Skin epidermis (tissue), 12 donors: Measurements from ENCODE around the gene FGF12.

Source experiments
- H3K27ac ChIP-seq, 21 experiments: fragments of 200-600 bp; sonication (generic) in 11 of 21; one replicate each; pipeline ENCODE4 v1.5.0; 2020; ENCODE audit warnings: mild to moderate bottlenecking in 3 of 21, inconsistent platforms in 2 of 21, moderate library complexity in 2 of 21
- H3K4me3 ChIP-seq, 7 experiments: fragments of 200-600 bp; sonication (generic) in 2 of 7; one replicate each; pipeline ENCODE4 v1.5.0; 2020; ENCODE audit warnings: inconsistent platforms in 2 of 7, mild to moderate bottlenecking in 2 of 7, moderate library complexity in 1 of 7

Gene FGF12

GRCh38 chr3:192171213-192171612 is 556.1 kb downstream of the FGF12 start:
- no peak overlapping the region for H3K27ac ChIP-seq

GRCh38 chr3:192170659-192171058 is 556.7 kb downstream of the FGF12 start:
- Histone ChIP-seq H3K4me3 (no peak overlapping the region), H3K27ac (no peak overlapping the region)

More at GRCh38 chr3:192171213-192171612, 556.1 kb downstream of the FGF12 start:
- no peak overlapping the region for H3K4me3 ChIP-seq

- Histone ChIP-seq H3K4me3 (no peak overlapping the region), H3K27ac (no peak overlapping the region)
Observed at GRCh38 chr3:192170031-192170430, 557.3 kb downstream of the FGF12 start.

GRCh38 chr3:192169332-192169915 is 557.9 kb downstream of the FGF12 start:
- H3K4me3 ChIP-seq, result no peak overlapping the region
- no peak overlapping the region for H3K27ac ChIP-seq

- Histone ChIP-seq H3K27ac (no peak overlapping the region), H3K4me3 (no peak overlapping the region)
Observed at GRCh38 chr3:192168202-192168601, 559.1 kb downstream of the FGF12 start.

GRCh38 chr3:192165552-192165951 is 561.8 kb downstream of the FGF12 start:
- Histone ChIP-seq H3K4me3 (no peak overlapping the region), H3K27ac (no peak overlapping the region)

- Histone ChIP-seq H3K27ac (no peak overlapping the region), H3K4me3 (no peak overlapping the region)
Observed at GRCh38 chr3:192161661-192162060, 565.7 kb downstream of the FGF12 start.

- H3K27ac ChIP-seq, result no peak overlapping the region
- H3K4me3 ChIP-seq, result no peak overlapping the region
Observed at GRCh38 chr3:192156382-192156781, 571.0 kb downstream of the FGF12 start.

GRCh38 chr3:192155194-192155593 is 572.1 kb downstream of the FGF12 start:
- no peak overlapping the region for H3K27ac ChIP-seq
- peak overlapping the region in 2 of 7 experiments; percentile 15 to 30 for H3K4me3 ChIP-seq

GRCh38 chr3:192133271-192133670 is 594.1 kb downstream of the FGF12 start:
- H3K27ac ChIP-seq, result no peak overlapping the region
- H3K4me3 ChIP-seq, result no peak overlapping the region

- no peak overlapping the region for H3K27ac ChIP-seq
- no peak overlapping the region for H3K4me3 ChIP-seq
Observed at GRCh38 chr3:192130534-192131132, 596.7 kb downstream of the FGF12 start.

- H3K27ac ChIP-seq, result no peak overlapping the region
- H3K4me3 ChIP-seq, result no peak overlapping the region
Observed at GRCh38 chr3:192129586-192129985, 597.8 kb downstream of the FGF12 start.

GRCh38 chr3:192128922-192129321 is 598.4 kb downstream of the FGF12 start:
- no peak overlapping the region for H3K27ac ChIP-seq
- no peak overlapping the region for H3K4me3 ChIP-seq

GRCh38 chr3:192128060-192128459 is 599.3 kb downstream of the FGF12 start:
- H3K27ac ChIP-seq, result no peak overlapping the region

GRCh38 chr3:192122832-192123594 is 604.3 kb downstream of the FGF12 start:
- H3K27ac ChIP-seq, result no peak overlapping the region
- H3K4me3 ChIP-seq, result no peak overlapping the region

More at GRCh38 chr3:192128060-192128459, 599.3 kb downstream of the FGF12 start:
- H3K4me3 ChIP-seq, result no peak overlapping the region

GRCh38 chr3:192121923-192122322 is 605.4 kb downstream of the FGF12 start:
- H3K4me3 ChIP-seq, result no peak overlapping the region
- no peak overlapping the region for H3K27ac ChIP-seq

GRCh38 chr3:192108820-192109219 is 618.5 kb downstream of the FGF12 start:
- no peak overlapping the region for H3K27ac ChIP-seq
- H3K4me3 ChIP-seq, result no peak overlapping the region

GRCh38 chr3:192106543-192106942 is 620.8 kb downstream of the FGF12 start:
- Histone ChIP-seq H3K27ac (no peak overlapping the region), H3K4me3 (no peak overlapping the region)

- Histone ChIP-seq H3K4me3 (no peak overlapping the region), H3K27ac (no peak overlapping the region)
Observed at GRCh38 chr3:192092388-192093005, 634.8 kb downstream of the FGF12 start.

- Histone ChIP-seq H3K27ac (no peak overlapping the region), H3K4me3 (no peak overlapping the region)
Observed at GRCh38 chr3:192091831-192092230, 635.5 kb downstream of the FGF12 start.

- Histone ChIP-seq H3K4me3 (no peak overlapping the region), H3K27ac (no peak overlapping the region)
Observed at GRCh38 chr3:192090586-192090985, 636.8 kb downstream of the FGF12 start.
